ENCODE measurements around the gene CREB5. TPM values are rescaled to one million over a fixed set of nuclear protein-coding genes. Genes with fewer than 3 reads are reported as not detected.
"Not testable (repeated sequence)": the region's sequence is repeated elsewhere in the genome, so short reads cannot be mapped to it uniquely, and the experiment has no call there.

Gene CREB5
- polyA plus RNA-seq, 4 donors = 7.4 to 13.4 (median 8.4) TPM

GRCh38 chr7:28539289-28539981 is 127.1 kb downstream of the CREB5 start:
- no peak for DNase-seq (ENCODE audit: low read depth in 4 of 4, low spot score in 3 of 4)

- DNase-seq (ENCODE audit: low read depth in 4 of 4, low spot score in 3 of 4) = no peak
These were observed 130.1 kb downstream of the CREB5 start for GRCh38 chr7:28542410-28542809.

- no peak for DNase-seq (ENCODE audit: low read depth in 4 of 4, low spot score in 3 of 4)
These were observed 132.3 kb downstream of the CREB5 start for GRCh38 chr7:28544453-28545117.

GRCh38 chr7:28546067-28546466 is 133.7 kb downstream of the CREB5 start:
- DNase-seq (ENCODE audit: low read depth in 4 of 4, low spot score in 3 of 4) = no peak

GRCh38 chr7:28547115-28547514 is 134.8 kb downstream of the CREB5 start:
- DNase-seq (ENCODE audit: low read depth in 4 of 4, low spot score in 3 of 4) = no peak

GRCh38 chr7:28548416-28548815 is 136.1 kb downstream of the CREB5 start:
- DNase-seq (ENCODE audit: low read depth in 4 of 4, low spot score in 3 of 4) = no peak

GRCh38 chr7:28549998-28550397 is 137.7 kb downstream of the CREB5 start:
- DNase-seq (ENCODE audit: low read depth in 4 of 4, low spot score in 3 of 4) = no peak

GRCh38 chr7:28550580-28551186 is 138.4 kb downstream of the CREB5 start:
- no peak for DNase-seq (ENCODE audit: low read depth in 4 of 4, low spot score in 3 of 4)

- DNase-seq (ENCODE audit: low read depth in 4 of 4, low spot score in 3 of 4) = no peak
These were observed 139.0 kb downstream of the CREB5 start for GRCh38 chr7:28551331-28551730.

- not testable (repeated sequence) for DNase-seq (ENCODE audit: low read depth in 4 of 4, low spot score in 3 of 4)
These were observed 139.4 kb downstream of the CREB5 start for GRCh38 chr7:28551766-28552165.

- no peak for DNase-seq (ENCODE audit: low read depth in 4 of 4, low spot score in 3 of 4)
These were observed 142.6 kb downstream of the CREB5 start for GRCh38 chr7:28554802-28555471.

- DNase-seq (ENCODE audit: low read depth in 4 of 4, low spot score in 3 of 4) = no peak
These were observed 143.7 kb downstream of the CREB5 start for GRCh38 chr7:28556025-28556424.

GRCh38 chr7:28556671-28557070 is 144.4 kb downstream of the CREB5 start:
- DNase-seq (ENCODE audit: low read depth in 4 of 4, low spot score in 3 of 4) = no peak

GRCh38 chr7:28558236-28558635 is 145.9 kb downstream of the CREB5 start:
- no peak for DNase-seq (ENCODE audit: low read depth in 4 of 4, low spot score in 3 of 4)

GRCh38 chr7:28560767-28561166 is 148.4 kb downstream of the CREB5 start:
- no peak for DNase-seq (ENCODE audit: low read depth in 4 of 4, low spot score in 3 of 4)

GRCh38 chr7:28564033-28564432 is 151.7 kb downstream of the CREB5 start:
- no peak for DNase-seq (ENCODE audit: low read depth in 4 of 4, low spot score in 3 of 4)

- no peak for DNase-seq (ENCODE audit: low read depth in 4 of 4, low spot score in 3 of 4)
These were observed 152.5 kb downstream of the CREB5 start for GRCh38 chr7:28564755-28565374.

GRCh38 chr7:28565980-28566379 is 153.7 kb downstream of the CREB5 start:
- no peak for DNase-seq (ENCODE audit: low read depth in 4 of 4, low spot score in 3 of 4)

- no peak for DNase-seq (ENCODE audit: low read depth in 4 of 4, low spot score in 3 of 4)
These were observed 158.0 kb downstream of the CREB5 start for GRCh38 chr7:28570113-28570969.

- no peak for DNase-seq (ENCODE audit: low read depth in 4 of 4, low spot score in 3 of 4)
These were observed 158.6 kb downstream of the CREB5 start for GRCh38 chr7:28570970-28571288.
